Stimulated activated CD8-positive, alpha-beta memory T cell treated with anti-CD3 and anti-CD28 coated beads, Interleukin-12 subunit alpha, Interleukin-12 subunit beta, amount 100 ng/mL, for 4 hours (primary cell): ENCODE data around the gene PHOSPHO1.

Experiments used
- DNase-seq: peaks from one replicate; pipeline ENCODE4 v3.0.0-alpha.2; 2020; ENCODE audit warnings: low read depth

PHOSPHO1 gene

GRCh38 chr17:49242813-49243212, 12.2 kb upstream of the PHOSPHO1 start:
- DNase-seq = no peak

- DNase-seq = no peak
Measured at GRCh38 chr17:49241692-49242397, 11.3 kb upstream of the PHOSPHO1 start.

DNA sequence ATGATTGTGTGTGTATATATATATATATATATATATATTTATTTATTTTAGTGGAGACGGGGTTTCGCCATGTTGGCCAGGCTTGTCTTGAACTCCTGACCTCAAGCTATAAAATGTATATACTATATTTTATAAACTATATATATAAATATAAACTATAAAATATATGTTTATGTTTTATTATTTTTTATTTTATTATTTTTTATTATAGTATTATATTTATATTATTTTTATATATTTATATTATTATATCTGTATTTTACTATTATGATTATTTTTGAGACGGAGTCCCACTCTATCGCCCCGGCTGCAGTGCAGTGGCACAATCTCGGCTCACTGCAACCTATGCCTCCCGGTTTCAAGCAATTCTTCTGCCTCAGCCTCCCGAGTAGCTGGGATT, 10.5 kb upstream of the PHOSPHO1 start:
- DNase-seq = no peak

DNA sequence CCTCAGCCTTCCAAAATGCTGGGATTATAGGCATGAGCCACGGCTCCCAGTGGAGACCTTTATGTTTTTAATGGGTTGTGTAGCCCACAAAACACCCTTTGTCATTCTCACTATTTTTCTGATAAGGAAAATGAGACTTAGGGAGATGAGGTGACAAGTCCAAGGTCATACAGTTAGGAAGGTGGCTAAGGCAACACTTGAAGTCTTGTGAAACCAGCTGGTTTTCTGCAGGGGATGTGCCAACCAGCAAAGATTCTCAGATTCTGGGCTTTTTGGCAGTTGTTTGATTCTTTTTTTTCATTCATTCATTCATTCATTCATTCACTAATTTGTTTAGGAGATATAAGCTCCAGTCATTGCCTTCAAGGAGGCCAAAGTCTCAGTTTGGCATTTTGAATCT, 10.0 kb upstream of the PHOSPHO1 start:
- no peak for DNase-seq

DNA sequence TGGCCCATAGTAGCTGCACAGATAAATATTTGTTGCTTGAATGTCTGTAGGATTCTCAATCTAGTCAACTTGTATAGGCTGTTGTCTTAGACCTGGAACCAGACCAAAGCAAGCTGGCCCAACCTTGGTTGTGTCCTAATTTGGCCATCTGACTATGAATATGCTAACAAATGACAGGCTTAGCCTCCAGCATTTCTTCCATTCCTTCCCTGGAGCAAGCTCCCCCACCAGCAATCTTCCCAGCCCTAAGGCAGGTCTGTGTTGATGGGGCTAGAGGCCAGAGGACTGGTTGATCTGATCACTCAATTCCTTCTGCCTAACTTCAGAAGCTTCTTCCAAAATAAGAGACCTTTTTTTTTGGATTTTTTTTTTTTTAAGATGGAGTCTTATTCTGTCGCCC, 9.4 kb upstream of the PHOSPHO1 start:
- no peak for DNase-seq

DNA sequence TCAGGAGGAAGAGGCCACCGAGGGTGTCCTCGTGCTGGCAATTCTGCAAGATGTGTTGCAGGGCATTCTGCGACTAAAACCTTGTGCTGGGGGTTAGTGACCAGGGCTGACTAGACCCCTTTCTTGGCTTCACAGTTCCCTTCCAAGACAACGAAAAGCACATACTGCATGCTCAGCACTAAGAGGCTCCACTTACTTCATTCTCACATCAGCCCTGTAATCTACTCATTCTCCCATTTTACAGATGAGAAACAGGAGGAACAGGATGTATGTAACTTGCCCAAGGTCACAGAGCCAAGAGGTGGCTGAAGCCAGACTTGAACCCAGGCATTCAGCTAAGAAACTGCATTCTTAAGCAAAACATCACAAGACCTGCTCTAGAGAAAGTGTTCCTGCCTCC, 5.3 kb upstream of the PHOSPHO1 start:
- no peak for DNase-seq

DNA sequence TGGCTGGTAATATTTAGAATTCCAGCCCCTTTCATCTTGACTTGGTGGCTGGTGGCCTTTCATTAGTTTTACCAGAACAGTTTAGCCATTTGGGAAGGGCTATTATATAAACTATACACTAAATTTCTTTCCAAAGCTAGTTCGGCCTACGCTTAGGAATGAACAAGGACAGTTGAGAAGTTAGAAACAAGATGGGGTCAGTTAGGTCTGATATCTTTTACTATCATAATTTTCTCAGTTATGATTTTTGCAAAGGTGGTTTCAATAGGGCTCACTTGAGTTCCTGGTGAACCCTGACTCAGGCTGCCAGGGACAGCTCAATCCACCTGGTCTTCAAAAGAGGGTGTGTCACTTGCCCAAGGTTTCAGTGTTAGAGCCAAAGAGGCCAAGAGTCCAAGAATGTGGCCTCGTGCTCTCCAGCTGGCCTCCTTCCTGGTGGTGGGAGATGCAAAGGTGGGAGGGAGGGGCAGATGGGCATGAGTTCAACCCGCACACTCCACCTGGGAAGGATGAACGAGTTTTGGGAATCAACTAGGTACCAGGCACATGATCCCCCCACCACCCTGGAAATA, 4.0 kb upstream of the PHOSPHO1 start:
- no peak for DNase-seq

- no peak for DNase-seq
Measured at GRCh38 chr17:49231563-49231894, 942 bp upstream of the PHOSPHO1 start.

DNA sequence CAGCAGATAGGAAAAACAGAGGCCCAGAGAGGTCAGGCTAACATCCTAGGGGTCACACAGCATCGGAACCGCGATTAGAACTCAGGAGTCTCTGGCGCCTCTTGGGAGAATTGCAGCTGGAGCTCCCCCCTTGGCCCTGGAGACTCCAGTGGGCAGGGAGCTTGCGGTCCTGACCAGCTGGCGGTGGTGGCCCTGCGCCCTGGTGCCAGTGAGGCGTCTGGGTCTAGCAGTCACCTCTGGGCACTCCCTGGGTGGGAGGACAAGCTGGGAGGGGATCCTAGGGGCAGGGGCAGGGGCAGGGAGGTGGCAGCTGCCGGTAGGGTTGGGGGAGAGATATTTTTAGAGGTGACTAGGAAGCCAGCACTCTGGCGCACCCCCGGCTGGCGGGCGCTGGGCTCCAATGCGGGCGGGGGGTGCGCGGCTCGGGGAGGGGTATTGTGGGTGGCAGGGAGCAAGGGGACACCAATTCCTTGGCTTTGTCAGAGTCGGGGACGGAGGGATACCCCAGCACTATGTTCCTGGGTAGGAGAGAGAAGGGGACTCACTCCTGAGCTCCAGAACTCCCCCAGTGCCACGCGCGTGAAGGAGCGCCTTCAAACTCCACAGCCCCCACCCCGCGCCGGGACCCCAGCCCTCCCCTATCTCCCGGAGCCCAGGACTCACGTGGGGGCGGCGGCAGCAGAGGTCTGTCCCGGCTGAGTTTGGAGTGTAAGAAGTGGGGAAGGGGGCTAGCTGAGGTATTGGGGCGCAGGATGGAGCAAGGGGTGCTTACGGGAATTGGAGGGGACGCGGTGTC, 584 bp downstream of the PHOSPHO1 start:
- no peak for DNase-seq

DNA sequence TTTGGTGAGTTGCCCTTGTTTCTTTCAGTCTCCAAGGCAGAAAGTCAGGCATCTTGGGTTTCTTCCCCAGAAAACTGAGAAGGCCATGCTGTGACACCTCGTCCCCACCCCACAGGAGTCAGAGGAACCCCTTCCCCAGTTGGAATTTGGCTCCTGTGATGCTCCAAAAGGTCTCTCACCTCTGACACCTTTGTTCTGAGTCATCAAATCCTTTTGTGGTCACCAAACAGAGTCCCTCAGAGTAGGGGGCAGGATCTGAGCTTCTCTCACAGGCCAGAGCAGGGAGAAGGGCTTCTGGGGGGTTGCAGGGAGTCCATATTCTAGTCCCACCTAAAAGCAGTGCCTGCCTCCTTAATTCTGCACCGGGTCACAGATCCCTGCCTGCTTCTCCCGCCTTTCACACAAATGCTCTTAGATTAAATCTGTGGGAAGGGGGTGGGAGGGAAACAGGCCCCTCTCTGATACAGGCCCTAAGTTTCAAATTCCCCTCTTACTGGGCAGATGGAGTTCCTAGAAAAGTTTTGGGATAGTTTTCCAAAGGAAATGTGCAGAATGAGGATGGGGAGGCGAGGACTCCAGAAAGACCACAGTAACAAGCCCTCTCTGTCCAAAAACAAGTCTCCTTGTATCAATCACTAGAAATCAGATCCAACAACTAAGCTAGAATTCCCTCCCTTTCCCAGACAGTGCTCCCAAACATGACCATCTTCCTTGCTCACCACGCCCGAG, 1.3 kb downstream of the PHOSPHO1 start:
- DNase-seq = no peak

DNA sequence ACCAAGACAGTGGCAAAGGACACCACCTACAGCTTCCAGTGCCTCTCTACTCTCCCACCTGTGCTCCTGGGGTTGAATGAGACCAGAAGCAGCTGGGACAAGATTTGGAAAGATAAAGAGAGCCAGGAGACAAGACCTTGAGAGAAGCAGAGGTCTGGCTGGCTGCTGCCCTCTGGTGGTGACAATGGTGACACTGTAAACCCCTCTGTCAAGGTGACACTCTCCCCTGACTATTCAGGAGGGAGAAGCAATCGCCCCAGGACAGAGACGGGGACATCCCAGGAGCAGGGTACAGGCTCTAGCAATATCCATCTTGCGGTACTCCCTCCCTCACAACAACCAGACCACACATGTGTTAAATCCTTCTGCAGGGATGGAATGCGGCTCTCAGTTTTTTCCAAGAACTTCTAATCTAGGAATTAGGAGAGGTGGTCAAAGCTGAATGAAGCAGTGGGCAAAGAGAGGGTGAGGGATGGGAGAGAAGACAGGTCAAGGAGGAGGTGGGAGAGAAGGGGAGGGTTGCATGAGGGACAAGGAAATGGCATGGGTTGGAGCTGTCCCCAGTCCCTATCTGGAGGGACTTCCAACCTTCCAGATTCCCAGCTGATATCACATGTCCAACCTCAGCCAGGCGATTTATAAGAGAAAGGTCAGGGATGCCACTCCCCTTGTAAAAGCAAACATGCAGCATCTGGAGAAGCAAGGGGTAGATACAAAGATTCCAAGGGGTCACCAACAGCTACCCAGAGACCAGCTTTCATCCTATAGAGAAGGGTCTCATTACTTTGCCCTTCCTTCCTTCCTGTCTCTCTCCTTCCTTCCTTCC, 2.9 kb downstream of the PHOSPHO1 start:
- peak; percentile 61 for DNase-seq

- DNase-seq = no peak
Measured at GRCh38 chr17:49226771-49227435, 3.7 kb downstream of the PHOSPHO1 start.

DNA sequence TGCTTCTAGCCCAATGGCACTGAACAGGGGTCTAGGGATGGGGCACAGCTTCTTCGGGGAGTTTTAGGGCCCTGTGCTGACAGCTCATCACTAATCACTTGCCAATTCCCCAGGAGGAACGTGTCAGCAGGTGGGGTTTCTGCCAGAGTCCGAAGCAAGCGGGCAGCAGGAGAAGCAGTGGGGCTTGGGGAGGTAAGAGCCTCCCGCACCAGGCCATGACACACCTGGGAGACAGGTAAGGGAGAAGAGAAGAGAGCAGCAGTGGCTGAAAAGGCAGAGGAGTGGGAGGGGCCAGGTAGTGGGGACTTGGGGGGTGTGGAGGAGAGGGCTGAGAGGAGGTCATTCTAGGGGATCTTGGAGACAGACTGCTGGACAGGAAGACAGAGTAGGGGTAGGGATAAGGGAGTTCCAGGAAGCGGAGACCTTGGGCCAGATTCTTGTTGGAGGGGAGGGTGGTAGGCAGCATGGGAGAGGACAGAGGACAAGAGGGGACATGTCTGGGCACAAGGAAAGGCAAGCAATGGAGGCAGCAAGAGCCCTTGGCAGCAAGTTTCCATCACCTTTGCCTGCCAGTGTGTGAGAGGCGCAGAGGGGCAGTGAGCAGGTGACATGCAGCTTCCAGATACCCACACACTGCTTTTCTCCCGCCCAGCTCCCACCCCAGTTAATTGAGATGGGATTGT, 4.9 kb downstream of the PHOSPHO1 start:
- DNase-seq = no peak

DNA sequence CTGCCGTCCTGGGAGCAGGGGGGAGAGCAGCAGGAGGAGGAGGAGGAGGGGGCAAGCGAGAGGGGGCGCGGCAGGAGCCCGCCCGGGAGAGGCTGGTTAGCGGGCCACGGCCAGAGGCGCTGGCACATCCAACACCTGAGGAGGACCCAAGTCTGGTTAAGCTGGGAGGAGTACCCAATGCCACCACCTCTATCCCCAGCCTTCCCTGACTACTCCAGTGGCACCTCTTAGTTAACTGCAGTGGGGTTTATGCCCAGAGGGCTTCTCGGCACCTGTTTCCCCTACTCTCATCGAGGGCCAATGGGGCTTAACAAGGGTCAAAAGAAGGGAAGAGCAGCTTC, 5.6 kb downstream of the PHOSPHO1 start:
- DNase-seq = no peak

DNA sequence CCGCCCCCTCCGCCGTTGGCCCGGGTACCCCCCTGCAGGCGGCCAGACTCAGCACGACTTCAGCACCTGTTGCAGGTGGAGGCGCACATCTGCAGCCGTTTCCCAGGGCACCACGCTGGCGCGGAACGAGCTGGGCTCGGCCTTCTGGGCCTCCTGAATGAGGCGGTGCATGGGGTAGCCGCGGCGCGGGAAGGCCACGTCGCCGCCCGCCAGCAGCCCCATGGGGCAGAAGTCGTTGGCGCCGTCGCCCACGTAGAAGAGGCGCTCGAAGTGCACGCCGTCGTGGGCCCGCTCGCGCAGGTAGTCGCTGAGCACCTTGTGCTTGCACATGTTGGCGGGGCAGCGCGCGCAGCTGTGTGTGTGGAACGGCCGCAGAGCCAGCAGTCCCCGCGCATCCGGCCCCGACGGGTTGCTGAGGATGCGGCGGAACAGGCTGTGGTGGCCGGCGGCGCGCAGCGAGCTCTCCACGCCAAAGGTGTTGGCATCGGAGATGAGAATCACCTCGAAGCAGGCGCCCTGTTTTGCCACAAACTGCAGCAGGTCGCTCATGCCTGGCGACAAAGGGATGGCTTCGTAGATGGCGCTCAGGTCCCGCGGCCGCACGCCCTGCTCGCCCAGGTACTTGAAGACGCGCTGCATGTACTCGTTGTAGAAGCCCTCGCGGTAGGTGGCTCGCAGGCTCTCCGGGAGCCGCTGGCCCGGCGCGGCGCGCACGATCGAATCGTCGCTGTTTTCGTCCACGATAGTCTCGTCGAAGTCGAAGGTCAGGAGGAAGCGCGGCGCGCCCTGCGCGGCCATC, 6.2 kb downstream of the PHOSPHO1 start:
- no peak for DNase-seq

GRCh38 chr17:49223517-49224197, 6.9 kb downstream of the PHOSPHO1 start:
- DNase-seq = peak; percentile 49

DNA sequence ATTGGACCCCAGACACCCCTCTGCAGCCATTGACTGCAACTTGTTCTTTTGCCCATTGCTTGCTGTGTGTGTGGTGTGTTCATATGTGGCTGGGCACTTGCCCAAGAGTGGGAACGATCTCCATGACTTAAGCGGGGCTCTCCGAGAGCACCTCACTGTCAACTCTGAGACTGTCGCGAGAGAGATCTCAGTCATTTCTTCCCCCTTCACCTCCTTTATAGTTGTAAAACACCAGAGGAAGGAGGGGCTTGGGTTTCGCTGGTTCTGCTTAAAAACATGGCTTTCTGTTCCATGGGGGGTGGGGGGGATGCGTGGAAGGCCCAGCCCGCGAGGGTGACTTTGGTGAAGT, 7.4 kb downstream of the PHOSPHO1 start:
- DNase-seq = no peak

DNA sequence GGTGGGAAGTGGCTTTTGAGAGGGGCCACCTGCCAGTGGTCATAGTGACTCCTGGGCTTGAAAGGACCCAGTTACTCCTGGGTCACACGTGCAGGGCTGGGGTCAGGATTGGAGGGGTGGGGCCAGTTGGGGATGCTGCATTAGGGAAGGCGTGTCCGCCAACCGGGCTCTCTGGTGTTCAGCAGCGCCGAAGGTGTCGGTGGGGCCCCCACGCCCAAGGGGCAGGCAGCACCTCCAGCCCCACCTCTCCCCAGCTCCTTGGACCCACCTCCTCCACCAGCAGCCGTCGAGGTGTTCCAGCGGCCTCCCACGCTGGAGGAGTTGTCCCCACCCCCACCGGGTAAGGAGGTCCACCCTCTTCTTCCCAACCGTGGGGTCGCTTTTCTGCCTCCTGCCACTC, 10.6 kb downstream of the PHOSPHO1 start:
- no peak for DNase-seq
